ENCODE results near the gene TPP1. TPM values are rescaled to one million over a fixed set of nuclear protein-coding genes. Genes with fewer than 3 reads are reported as not detected.
A peak's percentile ranks its signal among the peaks of the same experiment; 100 is the strongest.

The TPP1 gene
- total and polyA plus RNA-seq, 2 of the 13 experiments (the other 11 are each of a cell fraction or from before 2014, with no cell fraction given) = 13.9 to 74.6 TPM

- TF ChIP-seq TFAP4 (IDR thresholded peaks at IDR 0.05; ENCODE audit: borderline replicate concordance, low read depth) = peak; percentile 67; the same call in 1 of the 2 replicates
- no peak for TF ChIP-seq RFXAP (CRISPR knock-in tag; IDR thresholded peaks at IDR 0.05; ENCODE audit: borderline replicate concordance)
- TF ChIP-seq MAFG (CRISPR knock-in tag; IDR thresholded peaks at IDR 0.05) = peak; percentile 90
- TF ChIP-seq CTCF (CRISPR knock-in tag; IDR thresholded peaks at IDR 0.05) = peak; percentile 20; the same call in 1 of the 2 replicates
- no peak for TF ChIP-seq AHDC1 (CRISPR knock-in tag; IDR thresholded peaks at IDR 0.05; ENCODE audit: borderline replicate concordance)
- TF ChIP-seq ZNF746 (CRISPR knock-in tag; IDR thresholded peaks at IDR 0.05) = no peak
- TF ChIP-seq PPARG (CRISPR knock-in tag; conservative IDR thresholded peaks at IDR 0.05) = no peak
- TF ChIP-seq SMAD3 (CRISPR knock-in tag; IDR thresholded peaks at IDR 0.05) = no peak
- no peak for TF ChIP-seq PRDM10 (CRISPR knock-in tag; IDR thresholded peaks at IDR 0.05; ENCODE audit: low read depth)
- no peak for TF ChIP-seq ZNF556 (CRISPR knock-in tag; IDR thresholded peaks at IDR 0.05; ENCODE audit: borderline replicate concordance)
- TF ChIP-seq MAFK (conservative IDR thresholded peaks at IDR 0.05 in 1 of 2, IDR thresholded peaks at IDR 0.05 in 1 of 2; ENCODE audit: low read length in 2 of 2) = peak; percentile 100
- TF ChIP-seq SRSF1 (optimal IDR thresholded peaks at IDR 0.05; ENCODE audit: low read depth, low read length) = no peak
Observed at GRCh38 chr11:6568191-6568918, 50.9 kb downstream of the TPP1 start (continued).

All from HepG2 (cell line).